Transverse colon (tissue), 4 donors: ENCODE measurements around the gene GPER1. TPM values are rescaled to one million over a fixed set of nuclear protein-coding genes. Genes with fewer than 3 reads are reported as not detected.

Source experiments
- DNase-seq: peaks from one replicate; pipeline ENCODE4 v3.0.0-alpha.2; 2019
- H3K27ac ChIP-seq, 4 donors: fragments of 200-600 bp; sonication (generic); 2 replicates each; pipeline ENCODE4 v1.5.1; 2016 to 2018; ENCODE audit warnings: inconsistent platforms in 4 of 4
- H3K27me3 ChIP-seq: fragments of 200-600 bp; sonication (generic); 2 replicates; pipeline ENCODE4 v1.5.1; 2017; ENCODE audit warnings: inconsistent platforms
- H3K36me3 ChIP-seq, 4 donors: fragments of 200-600 bp; sonication (generic); 2 replicates each; pipeline ENCODE4 v1.5.1; 2017 to 2019; ENCODE audit warnings: inconsistent platforms in 4 of 4
- H3K4me1 ChIP-seq, 4 donors: fragments of 200-600 bp; sonication (generic); 2 replicates each; pipeline ENCODE4 v1.5.1; 2017 to 2020; ENCODE audit warnings: inconsistent platforms in 4 of 4
- H3K4me3 ChIP-seq, 4 donors: fragments of 200-600 bp; sonication (generic); 1 replicate in 1 of 4; 2 replicates in 3 of 4; pipeline versions ENCODE4 v1.5.1 to v1.6.1; 2017 to 2019; ENCODE audit warnings: inconsistent platforms in 4 of 4
- H3K9me3 ChIP-seq, 2 donors: fragments of 200-600 bp; sonication (generic); 2 replicates each; pipeline ENCODE4 v1.5.1; 2017 to 2019; ENCODE audit warnings: inconsistent platforms in 2 of 2
- CTCF ChIP-seq, 5 experiments: fragments of 200-600 bp in 3 of 5; fragments of 450-650 bp in 2 of 5; sonication (generic) in 3 of 5; IDR thresholded peaks; 1 replicate in 2 of 5; 2 replicates in 3 of 5; pipeline ENCODE4 v1.5.1; 2016 to 2017; ENCODE audit warnings: antibody characterized with exemption in 5 of 5, inconsistent platforms in 3 of 5, mild to moderate bottlenecking in 2 of 5, moderate library complexity in 1 of 5
- EP300 ChIP-seq: sonication (generic); formaldehyde crosslinking; IDR thresholded peaks from one replicate; pipeline ENCODE4 v1.6.1; 2017; ENCODE audit warnings: antibody characterized with exemption, low read depth
- POLR2A ChIP-seq: fragments of 450-650 bp; IDR thresholded peaks from one replicate; pipeline ENCODE4 v1.6.1; 2016; ENCODE audit warnings: antibody characterized with exemption, mild to moderate bottlenecking, moderate library complexity
- POLR2AphosphoS5 ChIP-seq, 3 donors: sonication (generic); formaldehyde crosslinking; IDR thresholded peaks; one replicate each; pipeline ENCODE4 v1.6.1; 2016; ENCODE audit warnings: antibody characterized with exemption in 3 of 3
- WGBS, 2 donors: methylation state at CpG; one replicate each; pipeline ENCODE4 v1.1.5; 2018; ENCODE audit warnings: low coverage in 1 of 2; 5-methylcytosine and 5-hydroxymethylcytosine counted together
- in situ Hi-C, 4 donors: fragments of 200-750 bp; cut with MboI; loops; one replicate each; pipeline versions ENCODE4 v1.15.0 to v1.15.1; 2017; ENCODE audit warnings: low sequenced_read_pairs in 3 of 4, low pct_ligation_motif_present in 1 of 4, low pct_unique_long_range_greater_than_20kb in 1 of 4
- intact Hi-C: fragments of 100-400 bp; cut with DNase I; formaldehyde crosslinking; loops from one replicate; pipeline ENCODE4 v1.15.1; 2023; ENCODE audit warnings: low total_unique reads
- total RNA-seq, 4 donors: library from RNA; depleted of rRNA; stranded (reverse); fragments of >200 nt; gene quantifications; one replicate each; pipeline ENCODE4 v1.1.0, GENCODE V29; 2016

The GPER1 gene
- total RNA-seq, 4 donors from 2014 or later, result 2.2 to 33.7 (median 11.7) TPM

GRCh38 chr7:1097120-1097504 is 9.2 kb downstream of the GPER1 start:
- intact Hi-C loops (no loop called here), in situ Hi-C loops (no loop called here)
- H3K4me1 ChIP-seq, result peaks cover 0 to 8% (median 3%) of the 10 kb centered on the region in 4 donors
- 90 to 98% methylated on average over 2 to 13 of the region's 13 CpGs for WGBS, 2 donors
- H3K9me3 ChIP-seq, result no peaks in the 10 kb centered on the region
- H3K27ac ChIP-seq, result no peak overlapping the region
- no peak overlapping the region for H3K4me3 ChIP-seq
- no peaks in the 10 kb centered on the region for H3K36me3 ChIP-seq
- H3K27me3 ChIP-seq, result no peaks in the 10 kb centered on the region
- no peak for TF ChIP-seq POLR2A
- no peak for TF ChIP-seq CTCF (IDR thresholded peaks at IDR 0.05)
- TF ChIP-seq EP300, result no peak
- no peak for DNase-seq

DNA sequence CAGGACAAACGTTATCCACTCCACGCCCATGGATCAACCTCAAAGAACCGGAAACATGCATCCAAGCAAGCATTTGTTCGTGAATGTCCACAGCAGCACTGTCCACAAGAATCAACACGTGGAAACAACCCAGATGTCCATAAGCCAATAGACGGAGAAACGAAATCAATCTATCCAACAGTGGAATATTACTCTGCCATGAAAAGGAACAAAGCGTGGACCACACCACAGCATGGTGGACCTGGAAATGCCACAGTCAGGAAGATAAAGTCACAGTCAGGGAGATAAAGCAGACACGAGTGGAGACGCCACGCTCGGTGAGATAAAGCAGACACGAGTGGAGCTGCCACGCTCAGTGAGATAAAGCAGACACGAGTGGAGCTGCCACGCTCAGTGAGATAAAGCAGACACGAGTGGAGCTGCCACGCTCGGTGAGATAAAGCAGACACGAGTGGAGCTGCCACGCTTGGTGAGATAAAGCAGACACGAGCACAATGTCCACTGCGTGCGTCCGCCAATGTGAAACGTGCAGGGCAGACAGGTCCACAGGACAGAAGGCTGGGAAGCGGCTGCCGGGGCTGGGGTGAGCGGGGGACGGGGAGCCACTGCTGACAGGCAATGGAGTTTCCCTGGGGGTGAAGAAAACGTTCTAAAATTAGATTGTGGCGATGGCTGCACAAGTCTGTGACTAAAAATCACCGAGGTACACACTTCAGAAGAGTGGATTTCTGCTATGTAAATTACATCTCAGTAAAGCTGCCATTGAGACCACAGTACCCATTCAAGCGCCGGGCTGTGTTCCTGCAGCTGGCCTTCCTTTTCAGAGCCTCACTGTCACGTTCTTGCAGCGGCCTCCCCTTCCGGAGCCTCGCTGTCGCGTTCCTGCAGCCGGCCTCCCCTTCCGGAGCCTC is 10.6 kb downstream of the GPER1 start:
- Histone ChIP-seq H3K4me1 (peaks cover 0 to 8% (median 3%) of the 10 kb centered on the region in 4 donors), H3K27me3 (no peaks in the 10 kb centered on the region), H3K4me3 (no peak overlapping the region), H3K9me3 (no peaks in the 10 kb centered on the region), H3K36me3 (no peaks in the 10 kb centered on the region), H3K27ac (no peak overlapping the region)
- no peak for DNase-seq
- in situ Hi-C loops (no loop called here), intact Hi-C loops (no loop called here)
- TF ChIP-seq CTCF (IDR thresholded peaks at IDR 0.05) (no peak), EP300 (no peak), POLR2AphosphoS5 (IDR thresholded peaks at IDR 0.05) (no peak), POLR2A (no peak)
- 85 to 92% methylated on average over 18 to 43 of the region's 43 CpGs for WGBS, 2 donors

GRCh38 chr7:1099154-1099542 is 11.2 kb downstream of the GPER1 start:
- TF ChIP-seq EP300 (no peak), POLR2A (no peak), POLR2AphosphoS5 (IDR thresholded peaks at IDR 0.05) (no peak), CTCF (IDR thresholded peaks at IDR 0.05) (no peak)
- no peaks in the 10 kb centered on the region for H3K36me3 ChIP-seq
- H3K27me3 ChIP-seq, result no peaks in the 10 kb centered on the region
- peaks cover 0 to 8% (median 3%) of the 10 kb centered on the region in 4 donors for H3K4me1 ChIP-seq
- no peak overlapping the region for H3K27ac ChIP-seq
- intact Hi-C loops, result no loop called here
- no peak overlapping the region for H3K4me3 ChIP-seq
- H3K9me3 ChIP-seq, result no peaks in the 10 kb centered on the region
- DNase-seq, result no peak
- 97 to 98% methylated on average over 7 to 26 of the region's 26 CpGs for WGBS, 2 donors
- in situ Hi-C loops, result no loop called here

DNA sequence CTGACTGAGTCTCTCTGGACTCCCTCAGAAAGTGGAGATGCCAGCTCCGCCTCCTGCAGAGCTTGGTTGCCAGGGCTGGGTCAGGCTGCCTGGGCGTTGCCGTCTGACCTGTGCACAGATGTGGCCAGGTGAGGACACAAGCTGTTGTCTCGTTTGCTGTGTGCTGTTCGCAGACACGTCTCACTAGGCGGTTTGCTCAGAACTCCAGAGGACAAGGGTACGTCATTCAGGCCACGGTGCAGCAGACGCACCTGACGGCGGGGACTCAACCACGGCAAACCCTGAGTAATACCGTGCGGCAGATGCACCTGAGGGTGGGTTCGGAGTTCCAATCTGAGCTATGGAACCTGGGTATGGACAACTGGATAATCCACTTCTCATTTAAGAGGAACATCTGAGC is 11.7 kb downstream of the GPER1 start:
- Histone ChIP-seq H3K9me3 (no peaks in the 10 kb centered on the region), H3K4me3 (no peak overlapping the region), H3K27me3 (no peaks in the 10 kb centered on the region), H3K4me1 (peaks cover 0 to 8% (median 3%) of the 10 kb centered on the region in 4 donors), H3K27ac (no peak overlapping the region), H3K36me3 (no peaks in the 10 kb centered on the region)
- TF ChIP-seq POLR2A, result no peak
- no peak for TF ChIP-seq CTCF (IDR thresholded peaks at IDR 0.05)
- TF ChIP-seq EP300, result no peak
- TF ChIP-seq POLR2AphosphoS5 (IDR thresholded peaks at IDR 0.05), result no peak
- in situ Hi-C loops (no loop called here), intact Hi-C loops (no loop called here)
- DNase-seq, result no peak
- WGBS, 2 donors, result 92% methylated on average over 16 of the region's 16 CpGs; no CpG with 5 or more reads in 1 of the 2 donors
